Transverse colon (tissue), 4 donors: Measurements from ENCODE around the gene PTPRN2. TPM values are rescaled to one million over a fixed set of nuclear protein-coding genes. Genes with fewer than 3 reads are reported as not detected.

Source experiments
- DNase-seq: peaks from one replicate; pipeline ENCODE4 v3.0.0-alpha.2; 2019
- H3K27ac ChIP-seq, 4 donors: fragments of 200-600 bp; sonication (generic); 2 replicates each; pipeline ENCODE4 v1.5.1; 2016 to 2018; ENCODE audit warnings: inconsistent platforms in 4 of 4
- H3K27me3 ChIP-seq: fragments of 200-600 bp; sonication (generic); 2 replicates; pipeline ENCODE4 v1.5.1; 2017; ENCODE audit warnings: inconsistent platforms
- H3K36me3 ChIP-seq, 4 donors: fragments of 200-600 bp; sonication (generic); 2 replicates each; pipeline ENCODE4 v1.5.1; 2017 to 2019; ENCODE audit warnings: inconsistent platforms in 4 of 4
- H3K4me1 ChIP-seq, 4 donors: fragments of 200-600 bp; sonication (generic); 2 replicates each; pipeline ENCODE4 v1.5.1; 2017 to 2020; ENCODE audit warnings: inconsistent platforms in 4 of 4
- H3K4me3 ChIP-seq, 4 donors: fragments of 200-600 bp; sonication (generic); 1 replicate in 1 of 4; 2 replicates in 3 of 4; pipeline versions ENCODE4 v1.5.1 to v1.6.1; 2017 to 2019; ENCODE audit warnings: inconsistent platforms in 4 of 4
- H3K9me3 ChIP-seq, 2 donors: fragments of 200-600 bp; sonication (generic); 2 replicates each; pipeline ENCODE4 v1.5.1; 2017 to 2019; ENCODE audit warnings: inconsistent platforms in 2 of 2
- CTCF ChIP-seq, 5 experiments: fragments of 200-600 bp in 3 of 5; fragments of 450-650 bp in 2 of 5; sonication (generic) in 3 of 5; IDR thresholded peaks; 1 replicate in 2 of 5; 2 replicates in 3 of 5; pipeline ENCODE4 v1.5.1; 2016 to 2017; ENCODE audit warnings: antibody characterized with exemption in 5 of 5, inconsistent platforms in 3 of 5, mild to moderate bottlenecking in 2 of 5, moderate library complexity in 1 of 5
- EP300 ChIP-seq: sonication (generic); formaldehyde crosslinking; IDR thresholded peaks from one replicate; pipeline ENCODE4 v1.6.1; 2017; ENCODE audit warnings: antibody characterized with exemption, low read depth
- POLR2A ChIP-seq: fragments of 450-650 bp; IDR thresholded peaks from one replicate; pipeline ENCODE4 v1.6.1; 2016; ENCODE audit warnings: antibody characterized with exemption, mild to moderate bottlenecking, moderate library complexity
- POLR2AphosphoS5 ChIP-seq, 3 donors: sonication (generic); formaldehyde crosslinking; IDR thresholded peaks; one replicate each; pipeline ENCODE4 v1.6.1; 2016; ENCODE audit warnings: antibody characterized with exemption in 3 of 3
- WGBS, 2 donors: methylation state at CpG; one replicate each; pipeline ENCODE4 v1.1.5; 2018; ENCODE audit warnings: low coverage in 1 of 2; 5-methylcytosine and 5-hydroxymethylcytosine counted together
- in situ Hi-C, 4 donors: fragments of 200-750 bp; cut with MboI; loops; one replicate each; pipeline versions ENCODE4 v1.15.0 to v1.15.1; 2017; ENCODE audit warnings: low sequenced_read_pairs in 3 of 4, low pct_ligation_motif_present in 1 of 4, low pct_unique_long_range_greater_than_20kb in 1 of 4
- intact Hi-C: fragments of 100-400 bp; cut with DNase I; formaldehyde crosslinking; loops from one replicate; pipeline ENCODE4 v1.15.1; 2023; ENCODE audit warnings: low total_unique reads
- total RNA-seq, 4 donors: library from RNA; depleted of rRNA; stranded (reverse); fragments of >200 nt; gene quantifications; one replicate each; pipeline ENCODE4 v1.1.0, GENCODE V29; 2016

Gene PTPRN2
- total RNA-seq, 4 donors from 2014 or later, result 15.4 to 31.1 (median 21.8) TPM

- Histone ChIP-seq H3K36me3 (no peaks in the 10 kb centered on the region), H3K9me3 (no peaks in the 10 kb centered on the region), H3K27ac (no peak overlapping the region), H3K27me3 (no peaks in the 10 kb centered on the region), H3K4me1 (no peaks in the 10 kb centered on the region), H3K4me3 (no peak overlapping the region)
- intact Hi-C loops, result no loop called here
- 86 to 100% methylated on average over 2 to 8 of the region's 8 CpGs for WGBS, 2 donors
- in situ Hi-C loops, result no loop called here
- no peak for DNase-seq
- TF ChIP-seq CTCF (IDR thresholded peaks at IDR 0.05), result no peak
- no peak for TF ChIP-seq POLR2A
- TF ChIP-seq POLR2AphosphoS5 (IDR thresholded peaks at IDR 0.05), result no peak
- TF ChIP-seq EP300, result no peak
Observed at GRCh38 chr7:158454631-158455030, 133.0 kb downstream of the PTPRN2 start.

- no peaks in the 10 kb centered on the region for H3K9me3 ChIP-seq
- no peaks in the 10 kb centered on the region for H3K4me1 ChIP-seq
- no peaks in the 10 kb centered on the region for H3K27me3 ChIP-seq
- intact Hi-C loops, result no loop called here
- WGBS, 2 donors, result 77 to 80% methylated on average over 1 to 9 of the region's 9 CpGs
- H3K4me3 ChIP-seq, result no peak overlapping the region
- H3K36me3 ChIP-seq, result no peaks in the 10 kb centered on the region
- DNase-seq, result no peak
- TF ChIP-seq CTCF (IDR thresholded peaks at IDR 0.05) (no peak), POLR2AphosphoS5 (IDR thresholded peaks at IDR 0.05) (no peak), POLR2A (no peak), EP300 (no peak)
- in situ Hi-C loops, result no loop called here
- H3K27ac ChIP-seq, result no peak overlapping the region
Observed at GRCh38 chr7:158453663-158454062, 134.0 kb downstream of the PTPRN2 start.

- Histone ChIP-seq H3K27me3 (no peaks in the 10 kb centered on the region), H3K4me3 (no peak overlapping the region), H3K4me1 (no peaks in the 10 kb centered on the region), H3K9me3 (no peaks in the 10 kb centered on the region), H3K27ac (no peak overlapping the region), H3K36me3 (no peaks in the 10 kb centered on the region)
- DNase-seq, result no peak
- in situ Hi-C loops, result no loop called here
- 92 to 100% methylated on average over 2 to 11 of the region's 11 CpGs for WGBS, 2 donors
- intact Hi-C loops, result no loop called here
- no peak for TF ChIP-seq CTCF (IDR thresholded peaks at IDR 0.05)
- TF ChIP-seq EP300, result no peak
- no peak for TF ChIP-seq POLR2AphosphoS5 (IDR thresholded peaks at IDR 0.05)
- no peak for TF ChIP-seq POLR2A
Observed at GRCh38 chr7:158452331-158452730, 135.3 kb downstream of the PTPRN2 start.

GRCh38 chr7:158450476-158451124 is 137.0 kb downstream of the PTPRN2 start:
- WGBS, 2 donors, result 79 to 80% methylated on average over 20 to 29 of the region's 29 CpGs
- intact Hi-C loops, result no loop called here
- TF ChIP-seq POLR2A (no peak), EP300 (no peak)
- no peaks in the 10 kb centered on the region for H3K36me3 ChIP-seq
- H3K27ac ChIP-seq, result no peak overlapping the region
- H3K4me3 ChIP-seq, result no peak overlapping the region
- no peak for DNase-seq
- no peaks in the 10 kb centered on the region for H3K4me1 ChIP-seq
- in situ Hi-C loops, result no loop called here
- H3K9me3 ChIP-seq, result no peaks in the 10 kb centered on the region
- H3K27me3 ChIP-seq, result no peaks in the 10 kb centered on the region

GRCh38 chr7:158449942-158450341 is 137.7 kb downstream of the PTPRN2 start:
- no peaks in the 10 kb centered on the region for H3K4me1 ChIP-seq
- in situ Hi-C loops (no loop called here), intact Hi-C loops (no loop called here)
- H3K36me3 ChIP-seq, result no peaks in the 10 kb centered on the region
- 88 to 90% methylated on average over 1 to 12 of the region's 12 CpGs for WGBS, 2 donors
- H3K9me3 ChIP-seq, result no peaks in the 10 kb centered on the region
- no peak for TF ChIP-seq POLR2AphosphoS5 (IDR thresholded peaks at IDR 0.05)
- no peak for TF ChIP-seq EP300
- no peak for TF ChIP-seq POLR2A
- no peak for TF ChIP-seq CTCF (IDR thresholded peaks at IDR 0.05)
- H3K27ac ChIP-seq, result no peak overlapping the region
- no peak for DNase-seq
- no peaks in the 10 kb centered on the region for H3K27me3 ChIP-seq
- no peak overlapping the region for H3K4me3 ChIP-seq
